HG03139 (cell line): ENCODE results near the gene CDH4.

Experiments
- ATAC-seq: cut with Tn5 transposase; IDR thresholded peaks from one replicate; pipeline ENCODE4 v1.9.1; 2021; ENCODE audit not compliant: unreplicated experiment

Gene CDH4

GRCh38 chr20:61513124-61514017, 261.3 kb downstream of the CDH4 start:
- ATAC-seq = no peak

GRCh38 chr20:61514018-61514365, 261.9 kb downstream of the CDH4 start:
- ATAC-seq = no peak

GRCh38 chr20:61514396-61514795, 262.3 kb downstream of the CDH4 start:
- ATAC-seq = no peak

GRCh38 chr20:61514805-61515505, 262.9 kb downstream of the CDH4 start:
- no peak for ATAC-seq

GRCh38 chr20:61515922-61516321, 263.9 kb downstream of the CDH4 start:
- ATAC-seq = no peak

GRCh38 chr20:61516346-61517208, 264.5 kb downstream of the CDH4 start:
- no peak for ATAC-seq

GRCh38 chr20:61517419-61517818, 265.4 kb downstream of the CDH4 start:
- ATAC-seq = no peak

- no peak for ATAC-seq
Observed at GRCh38 chr20:61518424-61518951, 266.4 kb downstream of the CDH4 start.

- no peak for ATAC-seq
Observed at GRCh38 chr20:61519488-61519887, 267.4 kb downstream of the CDH4 start.

GRCh38 chr20:61520076-61520892, 268.2 kb downstream of the CDH4 start:
- ATAC-seq = no peak

- no peak for ATAC-seq
Observed at GRCh38 chr20:61520893-61521460, 268.9 kb downstream of the CDH4 start.

- ATAC-seq = no peak
Observed at GRCh38 chr20:61521687-61522420, 269.8 kb downstream of the CDH4 start.

GRCh38 chr20:61522498-61523090, 270.5 kb downstream of the CDH4 start:
- no peak for ATAC-seq

- ATAC-seq = no peak
Observed at GRCh38 chr20:61523145-61523544, 271.1 kb downstream of the CDH4 start.

- ATAC-seq = no peak
Observed at GRCh38 chr20:61524951-61525666, 273.0 kb downstream of the CDH4 start.

- no peak for ATAC-seq
Observed at GRCh38 chr20:61525781-61526431, 273.8 kb downstream of the CDH4 start.

GRCh38 chr20:61526907-61527306, 274.8 kb downstream of the CDH4 start:
- no peak for ATAC-seq

GRCh38 chr20:61527626-61528025, 275.6 kb downstream of the CDH4 start:
- no peak for ATAC-seq
